ENCODE data around the gene KIF18A. TPM values are rescaled to one million over a fixed set of nuclear protein-coding genes. Genes with fewer than 3 reads are reported as not detected.

The KIF18A gene
- polyA plus RNA-seq, 1 donor from 2014 or later, result 0.83 TPM

- H3K27ac ChIP-seq (ENCODE audit: low read length), result no peak overlapping the region
Observed at GRCh38 chr11:28140689-28141455, 32.9 kb upstream of the KIF18A start.

DNA sequence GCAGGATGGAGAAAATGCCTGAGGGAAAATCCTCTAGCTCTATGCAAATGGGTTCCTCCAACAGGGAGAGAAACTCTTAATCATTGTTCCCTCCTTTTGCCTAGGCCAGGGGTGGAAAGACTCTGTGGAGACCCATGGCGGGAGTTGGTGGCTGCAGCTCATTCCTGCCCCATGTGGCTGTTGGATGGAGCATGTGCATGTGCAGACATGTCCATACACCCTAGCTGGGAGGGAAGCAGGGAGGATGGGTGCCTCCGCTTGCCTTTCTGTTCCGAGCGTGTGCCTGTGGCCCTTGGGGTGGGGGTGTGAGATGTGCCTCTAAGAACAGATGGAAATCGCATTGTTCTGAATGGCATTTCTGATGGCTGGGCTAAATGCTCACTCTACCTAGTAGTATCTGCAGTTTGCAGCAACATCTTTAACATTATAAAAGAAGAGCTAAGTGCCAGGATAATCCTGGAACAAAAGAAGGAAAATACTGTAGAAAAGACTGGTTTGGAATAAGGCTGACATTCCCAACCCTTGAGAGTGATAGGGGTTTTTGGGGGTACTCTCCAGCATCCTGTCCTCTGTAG is 32.0 kb upstream of the KIF18A start:
- H3K27ac ChIP-seq (ENCODE audit: low read length), result no peak overlapping the region
- no peak for TF ChIP-seq TAF1 (IDR thresholded peaks at IDR 0.05; ENCODE audit: low read depth)
- TF ChIP-seq RAD21 (conservative IDR thresholded peaks at IDR 0.05), result no peak
- no peak for TF ChIP-seq POLR2AphosphoS5 (IDR thresholded peaks at IDR 0.05)
- no peak for TF ChIP-seq SMC3 (conservative IDR thresholded peaks at IDR 0.05; ENCODE audit: poor library complexity)
- TF ChIP-seq, protein P1, sequence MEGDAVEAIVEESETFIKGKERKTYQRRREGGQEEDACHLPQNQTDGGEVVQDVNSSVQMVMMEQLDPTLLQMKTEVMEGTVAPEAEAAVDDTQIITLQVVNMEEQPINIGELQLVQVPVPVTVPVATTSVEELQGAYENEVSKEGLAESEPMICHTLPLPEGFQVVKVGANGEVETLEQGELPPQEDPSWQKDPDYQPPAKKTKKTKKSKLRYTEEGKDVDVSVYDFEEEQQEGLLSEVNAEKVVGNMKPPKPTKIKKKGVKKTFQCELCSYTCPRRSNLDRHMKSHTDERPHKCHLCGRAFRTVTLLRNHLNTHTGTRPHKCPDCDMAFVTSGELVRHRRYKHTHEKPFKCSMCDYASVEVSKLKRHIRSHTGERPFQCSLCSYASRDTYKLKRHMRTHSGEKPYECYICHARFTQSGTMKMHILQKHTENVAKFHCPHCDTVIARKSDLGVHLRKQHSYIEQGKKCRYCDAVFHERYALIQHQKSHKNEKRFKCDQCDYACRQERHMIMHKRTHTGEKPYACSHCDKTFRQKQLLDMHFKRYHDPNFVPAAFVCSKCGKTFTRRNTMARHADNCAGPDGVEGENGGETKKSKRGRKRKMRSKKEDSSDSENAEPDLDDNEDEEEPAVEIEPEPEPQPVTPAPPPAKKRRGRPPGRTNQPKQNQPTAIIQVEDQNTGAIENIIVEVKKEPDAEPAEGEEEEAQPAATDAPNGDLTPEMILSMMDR (IDR thresholded peaks at IDR 0.05; ENCODE audit: poor library complexity, severe bottlenecking), result no peak
- no peak for TF ChIP-seq REST (IDR thresholded peaks at IDR 0.05; ENCODE audit: borderline replicate concordance)
- no peak for TF ChIP-seq EZH2 (IDR thresholded peaks at IDR 0.05; ENCODE audit: borderline replicate concordance, insufficient read depth, low read length, poor library complexity, severe bottlenecking)
- TF ChIP-seq MXI1 (conservative IDR thresholded peaks at IDR 0.05; ENCODE audit: poor library complexity, severe bottlenecking), result no peak
- TF ChIP-seq EP300 (conservative IDR thresholded peaks at IDR 0.05; ENCODE audit: poor library complexity, severe bottlenecking), result no peak

More at GRCh38 chr11:28140689-28141455, 32.9 kb upstream of the KIF18A start:
- Histone ChIP-seq H3K79me2 (replicated peaks; ENCODE audit: insufficient read depth, low read length) (no peaks in the 10 kb centered on the region), H3K9me2 (ENCODE audit: insufficient read depth, low read length) (no peaks in the 10 kb centered on the region), H3F3A (ENCODE audit: insufficient read depth, low read length, poor library complexity, severe bottlenecking) (no peaks in the 10 kb centered on the region), H4K20me1 (ENCODE audit: insufficient read depth) (no peaks in the 10 kb centered on the region), H3K36me3 (ENCODE audit: insufficient read depth, low read length) (no peaks in the 10 kb centered on the region), H3K9ac (ENCODE audit: low read length) (no peak overlapping the region), H3K4me2 (ENCODE audit: low read length) (no peak overlapping the region), H3K9me3 (ENCODE audit: low read length) (peaks cover 14% of the 10 kb centered on the region), H2AFZ (ENCODE audit: low read depth, low read length) (no peak overlapping the region), H3K4me3 (ENCODE audit: low read length) (no peak overlapping the region), H3K27me3 (ENCODE audit: insufficient read depth, low read depth, low read length) (no peaks in the 10 kb centered on the region)
- TF ChIP-seq EP300 (conservative IDR thresholded peaks at IDR 0.05; ENCODE audit: poor library complexity, severe bottlenecking), result no peak

More for the DNA sequence above, 32.0 kb upstream of the KIF18A start:
- no peaks in the 10 kb centered on the region for H3K27me3 ChIP-seq (ENCODE audit: insufficient read depth, low read depth, low read length)
- H2AFZ ChIP-seq (ENCODE audit: low read depth, low read length), result no peak overlapping the region
- H3K79me2 ChIP-seq (replicated peaks; ENCODE audit: insufficient read depth, low read length), result no peaks in the 10 kb centered on the region
- no peaks in the 10 kb centered on the region for H4K20me1 ChIP-seq (ENCODE audit: insufficient read depth)
- no peak overlapping the region for H3K9ac ChIP-seq (ENCODE audit: low read length)
- no peak overlapping the region for H3K4me3 ChIP-seq (ENCODE audit: low read length)
- H3K4me2 ChIP-seq (ENCODE audit: low read length), result no peak overlapping the region
- H3F3A ChIP-seq (ENCODE audit: insufficient read depth, low read length, poor library complexity, severe bottlenecking), result no peaks in the 10 kb centered on the region
- no peaks in the 10 kb centered on the region for H3K36me3 ChIP-seq (ENCODE audit: insufficient read depth, low read length)
- H3K9me2 ChIP-seq (ENCODE audit: insufficient read depth, low read length), result no peaks in the 10 kb centered on the region
- peaks cover 14% of the 10 kb centered on the region for H3K9me3 ChIP-seq (ENCODE audit: low read length)
